ENCODE measurements around the gene TMEM154. TPM values are rescaled to one million over a fixed set of nuclear protein-coding genes. Genes with fewer than 3 reads are reported as not detected.

The TMEM154 gene
- total and polyA plus RNA-seq, 10 of the 15 experiments (the other 5 are each of a cell fraction or from before 2014, with no cell fraction given) = 5.1 to 41.4 (median 18.2) TPM

DNA sequence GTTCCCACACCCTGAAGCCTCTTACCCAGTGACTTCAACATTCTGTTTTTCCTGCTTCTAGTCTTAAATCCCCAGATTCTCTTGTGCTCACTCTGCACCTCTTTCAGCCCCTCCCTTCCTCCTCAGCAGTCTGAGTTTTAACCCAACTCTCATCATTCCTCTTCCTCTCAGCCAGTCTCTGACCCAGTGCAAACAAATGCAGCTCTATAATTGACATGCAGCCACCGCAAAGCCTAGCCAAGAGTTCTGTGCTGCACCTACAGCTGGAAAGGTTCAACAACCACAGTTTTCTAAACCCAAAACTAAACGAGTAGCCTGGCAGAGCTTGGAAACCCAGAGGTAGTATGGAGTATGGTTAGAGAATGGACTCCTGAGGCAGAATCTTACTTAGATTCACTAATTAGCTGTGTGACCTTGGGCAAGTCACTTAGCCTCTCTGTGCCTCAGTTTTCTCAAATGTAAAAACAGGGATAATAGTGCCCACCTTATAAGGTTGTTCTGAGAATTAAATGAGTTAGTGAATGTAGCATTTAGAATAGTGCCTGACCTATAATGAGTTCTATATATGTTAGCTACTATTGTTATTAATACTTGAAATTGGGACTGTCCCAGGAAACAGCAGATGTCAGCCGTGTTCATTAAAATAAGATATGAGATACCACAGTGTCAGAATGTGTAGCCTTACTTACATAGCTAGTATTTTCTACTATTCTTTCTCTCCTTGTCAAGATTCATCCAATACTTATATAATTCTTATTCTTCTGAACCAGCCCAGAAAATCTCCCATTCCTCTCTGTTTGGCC, 3.5 kb downstream of the TMEM154 start:
- 3% methylated on average over 3 of the region's 3 CpGs for WGBS (ENCODE audit: insufficient coverage, insufficient replicate concordance, low lambda C conversion rate, missing lambda C conversion rate)
- H3K79me2 ChIP-seq (ENCODE audit: control insufficient read depth, insufficient read depth, low read length) = no peaks in the 10 kb centered on the region
- peak overlapping the region; percentile 70 for H3K4me2 ChIP-seq (ENCODE audit: control insufficient read depth, insufficient read depth)
- peaks cover 29% of the 10 kb centered on the region for H3K4me1 ChIP-seq (ENCODE audit: control insufficient read depth, insufficient read depth, low read length)
- no peaks in the 10 kb centered on the region for H4K20me1 ChIP-seq (ENCODE audit: control insufficient read depth, insufficient read depth)
- no peaks in the 10 kb centered on the region for H3K9me3 ChIP-seq (replicated peaks; ENCODE audit: control insufficient read depth, insufficient read depth, low read length)
- in situ Hi-C loops (cut with MboI) (no loop called here), intact Hi-C loops (cut with micrococcal nuclease; ENCODE audit: unreplicated experiment) (no loop called here)
- peak overlapping the region; percentile 23; the same call in 1 of the 2 replicates for H2AFZ ChIP-seq (ENCODE audit: control insufficient read depth, low read depth, low read length)
- RAD21 ChIA-PET (ENCODE audit: unreplicated experiment) = interaction anchor here (0.6 to 7.0 kb wide), 23 partner anchors 8 to 897 kb away, joined by 3 to 85 read pairs (median 4); no protein-coding TSS in a partner anchor
- H3K27ac ChIP-seq (ENCODE audit: control insufficient read depth, insufficient read depth) = peak overlapping the region; percentile 9; the same call in 1 of the 2 replicates
- H3K27me3 ChIP-seq (replicated peaks in 1 of 2; ENCODE audit: control insufficient read depth in 2 of 2, insufficient read depth in 2 of 2, low read length in 1 of 2) = no peaks in the 10 kb centered on the region
- DNase-seq (ENCODE audit: low read depth, low spot score) = no peak
- CTCF ChIA-PET = interaction anchor here (0.6 to 9.8 kb wide), 22 partner anchors 7 to 452 kb away, joined by 3 to 65 read pairs (median 6); no protein-coding TSS in a partner anchor
- SMC1A ChIA-PET (ENCODE audit: uncharacterized antibody, unreplicated experiment) = interaction anchor here (0.6 to 14.9 kb wide), 40 partner anchors 7 to 452 kb away, joined by 3 to 229 read pairs (median 4); no protein-coding TSS in a partner anchor
- H3K4me3 ChIP-seq = peak overlapping the region; percentile 8; the same call in 1 of the 2 replicates
- ATAC-seq = peak; percentile 39
- BruUV-seq (replicated peaks) = no TSS peak
- no peaks in the 10 kb centered on the region for H3K36me3 ChIP-seq (ENCODE audit: control insufficient read depth in 2 of 2, insufficient read depth in 2 of 2, low read length in 1 of 2)
- no peak for FAIRE-seq
- POLR2A ChIA-PET = interaction anchor here (0.6 to 6.3 kb wide), 14 partner anchors 8 to 174 kb away, joined by 3 to 57 read pairs (median 4); no protein-coding TSS in a partner anchor
- H3K9ac ChIP-seq (ENCODE audit: control insufficient read depth, insufficient read depth, low read length) = no peak overlapping the region
- TF ChIP-seq, protein P1, sequence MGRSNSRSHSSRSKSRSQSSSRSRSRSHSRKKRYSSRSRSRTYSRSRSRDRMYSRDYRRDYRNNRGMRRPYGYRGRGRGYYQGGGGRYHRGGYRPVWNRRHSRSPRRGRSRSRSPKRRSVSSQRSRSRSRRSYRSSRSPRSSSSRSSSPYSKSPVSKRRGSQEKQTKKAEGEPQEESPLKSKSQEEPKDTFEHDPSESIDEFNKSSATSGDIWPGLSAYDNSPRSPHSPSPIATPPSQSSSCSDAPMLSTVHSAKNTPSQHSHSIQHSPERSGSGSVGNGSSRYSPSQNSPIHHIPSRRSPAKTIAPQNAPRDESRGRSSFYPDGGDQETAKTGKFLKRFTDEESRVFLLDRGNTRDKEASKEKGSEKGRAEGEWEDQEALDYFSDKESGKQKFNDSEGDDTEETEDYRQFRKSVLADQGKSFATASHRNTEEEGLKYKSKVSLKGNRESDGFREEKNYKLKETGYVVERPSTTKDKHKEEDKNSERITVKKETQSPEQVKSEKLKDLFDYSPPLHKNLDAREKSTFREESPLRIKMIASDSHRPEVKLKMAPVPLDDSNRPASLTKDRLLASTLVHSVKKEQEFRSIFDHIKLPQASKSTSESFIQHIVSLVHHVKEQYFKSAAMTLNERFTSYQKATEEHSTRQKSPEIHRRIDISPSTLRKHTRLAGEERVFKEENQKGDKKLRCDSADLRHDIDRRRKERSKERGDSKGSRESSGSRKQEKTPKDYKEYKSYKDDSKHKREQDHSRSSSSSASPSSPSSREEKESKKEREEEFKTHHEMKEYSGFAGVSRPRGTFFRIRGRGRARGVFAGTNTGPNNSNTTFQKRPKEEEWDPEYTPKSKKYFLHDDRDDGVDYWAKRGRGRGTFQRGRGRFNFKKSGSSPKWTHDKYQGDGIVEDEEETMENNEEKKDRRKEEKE (IDR thresholded peaks at IDR 0.05) = no peak
- peak; percentile 31 for TF ChIP-seq JUNB (IDR thresholded peaks at IDR 0.05)
- TF ChIP-seq LARP7 (IDR thresholded peaks at IDR 0.05) = no peak
- 0 out of 2 replicates have a peak, but pooled peaks have one; percentile 15 for TF ChIP-seq NBN (IDR thresholded peaks at IDR 0.05)
- TF ChIP-seq, protein P2, sequence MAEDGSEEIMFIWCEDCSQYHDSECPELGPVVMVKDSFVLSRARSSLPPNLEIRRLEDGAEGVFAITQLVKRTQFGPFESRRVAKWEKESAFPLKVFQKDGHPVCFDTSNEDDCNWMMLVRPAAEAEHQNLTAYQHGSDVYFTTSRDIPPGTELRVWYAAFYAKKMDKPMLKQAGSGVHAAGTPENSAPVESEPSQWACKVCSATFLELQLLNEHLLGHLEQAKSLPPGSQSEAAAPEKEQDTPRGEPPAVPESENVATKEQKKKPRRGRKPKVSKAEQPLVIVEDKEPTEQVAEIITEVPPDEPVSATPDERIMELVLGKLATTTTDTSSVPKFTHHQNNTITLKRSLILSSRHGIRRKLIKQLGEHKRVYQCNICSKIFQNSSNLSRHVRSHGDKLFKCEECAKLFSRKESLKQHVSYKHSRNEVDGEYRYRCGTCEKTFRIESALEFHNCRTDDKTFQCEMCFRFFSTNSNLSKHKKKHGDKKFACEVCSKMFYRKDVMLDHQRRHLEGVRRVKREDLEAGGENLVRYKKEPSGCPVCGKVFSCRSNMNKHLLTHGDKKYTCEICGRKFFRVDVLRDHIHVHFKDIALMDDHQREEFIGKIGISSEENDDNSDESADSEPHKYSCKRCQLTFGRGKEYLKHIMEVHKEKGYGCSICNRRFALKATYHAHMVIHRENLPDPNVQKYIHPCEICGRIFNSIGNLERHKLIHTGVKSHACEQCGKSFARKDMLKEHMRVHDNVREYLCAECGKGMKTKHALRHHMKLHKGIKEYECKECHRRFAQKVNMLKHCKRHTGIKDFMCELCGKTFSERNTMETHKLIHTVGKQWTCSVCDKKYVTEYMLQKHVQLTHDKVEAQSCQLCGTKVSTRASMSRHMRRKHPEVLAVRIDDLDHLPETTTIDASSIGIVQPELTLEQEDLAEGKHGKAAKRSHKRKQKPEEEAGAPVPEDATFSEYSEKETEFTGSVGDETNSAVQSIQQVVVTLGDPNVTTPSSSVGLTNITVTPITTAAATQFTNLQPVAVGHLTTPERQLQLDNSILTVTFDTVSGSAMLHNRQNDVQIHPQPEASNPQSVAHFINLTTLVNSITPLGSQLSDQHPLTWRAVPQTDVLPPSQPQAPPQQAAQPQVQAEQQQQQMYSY (CRISPR knock-in tag; IDR thresholded peaks at IDR 0.05) = no peak
- TF ChIP-seq, protein P3, sequence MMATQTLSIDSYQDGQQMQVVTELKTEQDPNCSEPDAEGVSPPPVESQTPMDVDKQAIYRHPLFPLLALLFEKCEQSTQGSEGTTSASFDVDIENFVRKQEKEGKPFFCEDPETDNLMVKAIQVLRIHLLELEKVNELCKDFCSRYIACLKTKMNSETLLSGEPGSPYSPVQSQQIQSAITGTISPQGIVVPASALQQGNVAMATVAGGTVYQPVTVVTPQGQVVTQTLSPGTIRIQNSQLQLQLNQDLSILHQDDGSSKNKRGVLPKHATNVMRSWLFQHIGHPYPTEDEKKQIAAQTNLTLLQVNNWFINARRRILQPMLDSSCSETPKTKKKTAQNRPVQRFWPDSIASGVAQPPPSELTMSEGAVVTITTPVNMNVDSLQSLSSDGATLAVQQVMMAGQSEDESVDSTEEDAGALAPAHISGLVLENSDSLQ (IDR thresholded peaks at IDR 0.05) = peak; percentile 61; the same call in 1 of the 2 replicates
- TF ChIP-seq RAD21 (IDR thresholded peaks at IDR 0.05; ENCODE audit: insufficient read depth, low read depth, low read length) = no peak
- TF ChIP-seq SREBF2 (IDR thresholded peaks at IDR 0.05; ENCODE audit: low read length) = no peak
- TF ChIP-seq, protein P4, sequence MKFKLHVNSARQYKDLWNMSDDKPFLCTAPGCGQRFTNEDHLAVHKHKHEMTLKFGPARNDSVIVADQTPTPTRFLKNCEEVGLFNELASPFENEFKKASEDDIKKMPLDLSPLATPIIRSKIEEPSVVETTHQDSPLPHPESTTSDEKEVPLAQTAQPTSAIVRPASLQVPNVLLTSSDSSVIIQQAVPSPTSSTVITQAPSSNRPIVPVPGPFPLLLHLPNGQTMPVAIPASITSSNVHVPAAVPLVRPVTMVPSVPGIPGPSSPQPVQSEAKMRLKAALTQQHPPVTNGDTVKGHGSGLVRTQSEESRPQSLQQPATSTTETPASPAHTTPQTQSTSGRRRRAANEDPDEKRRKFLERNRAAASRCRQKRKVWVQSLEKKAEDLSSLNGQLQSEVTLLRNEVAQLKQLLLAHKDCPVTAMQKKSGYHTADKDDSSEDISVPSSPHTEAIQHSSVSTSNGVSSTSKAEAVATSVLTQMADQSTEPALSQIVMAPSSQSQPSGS (IDR thresholded peaks at IDR 0.05; ENCODE audit: low read length) = 0 out of 2 replicates have a peak, but pooled peaks have one; percentile 44
- peak; percentile 25; the same call in 1 of the 2 replicates for TF ChIP-seq EED (IDR thresholded peaks at IDR 0.05; ENCODE audit: low read depth)
- peak; percentile 90 for TF ChIP-seq SMARCA5 (IDR thresholded peaks at IDR 0.05)
- no peak for TF ChIP-seq SIX5 (IDR thresholded peaks at IDR 0.05; ENCODE audit: low read depth, low read length, severe bottlenecking)
- no peak for TF ChIP-seq PAX8 (IDR thresholded peaks at IDR 0.05)
- no peak for TF ChIP-seq STAT3 (IDR thresholded peaks at IDR 0.05; ENCODE audit: low read depth, low read length)
